GM19395 (cell line): ENCODE measurements around the gene ST3GAL4.
"Not testable (repeated sequence)": the region's sequence is repeated elsewhere in the genome, so short reads cannot be mapped to it uniquely, and the experiment has no call there.

Experiments
- ATAC-seq: cut with Tn5 transposase; IDR thresholded peaks from one replicate; pipeline ENCODE4 v1.9.1; 2021; ENCODE audit warnings: mild to moderate bottlenecking, moderate library complexity; ENCODE audit not compliant: unreplicated experiment

ST3GAL4 gene

GRCh38 chr11:126355324-126355925 lies at the start of gene ST3GAL4:
TSS of gene ST3GAL4 (plus strand) at chr11:126355686. CDS start at chr11:126406156, 50,470 bp downstream.
- peak; percentile 67 for ATAC-seq

- ATAC-seq: peak; percentile 73
Observed at GRCh38 chr11:126305699-126306098, 49.8 kb upstream of the ST3GAL4 start.

- ATAC-seq: no peak
Observed at GRCh38 chr11:126307706-126308105, 47.8 kb upstream of the ST3GAL4 start.

- no peak for ATAC-seq
Observed at GRCh38 chr11:126308271-126308671, 47.2 kb upstream of the ST3GAL4 start.

GRCh38 chr11:126308771-126309170 lies 46.7 kb upstream of the ST3GAL4 start:
- not testable (repeated sequence) for ATAC-seq

GRCh38 chr11:126310200-126310991 lies 45.1 kb upstream of the ST3GAL4 start:
- ATAC-seq: peak; percentile 34

GRCh38 chr11:126310992-126311310 lies 44.5 kb upstream of the ST3GAL4 start:
- no peak for ATAC-seq

GRCh38 chr11:126311401-126312291 lies 43.8 kb upstream of the ST3GAL4 start:
- ATAC-seq: peak; percentile 80

- ATAC-seq: no peak
Observed at GRCh38 chr11:126312961-126313360, 42.5 kb upstream of the ST3GAL4 start.

- ATAC-seq: peak; percentile 17
Observed at GRCh38 chr11:126313826-126314225, 41.7 kb upstream of the ST3GAL4 start.

GRCh38 chr11:126317432-126317755 lies 38.1 kb upstream of the ST3GAL4 start:
- no peak for ATAC-seq

- ATAC-seq: peak; percentile 41
Observed at GRCh38 chr11:126317756-126318573, 37.5 kb upstream of the ST3GAL4 start.

- peak; percentile 92 for ATAC-seq
Observed at GRCh38 chr11:126318574-126319373, 36.7 kb upstream of the ST3GAL4 start.

GRCh38 chr11:126319374-126319740 lies 36.1 kb upstream of the ST3GAL4 start:
- no peak for ATAC-seq

GRCh38 chr11:126322996-126323395 lies 32.5 kb upstream of the ST3GAL4 start:
- no peak for ATAC-seq

- ATAC-seq: no peak
Observed at GRCh38 chr11:126327281-126328000, 28.0 kb upstream of the ST3GAL4 start.

GRCh38 chr11:126328001-126328390 lies 27.5 kb upstream of the ST3GAL4 start:
- ATAC-seq: no peak

GRCh38 chr11:126328444-126328843 lies 27.0 kb upstream of the ST3GAL4 start:
- no peak for ATAC-seq

- ATAC-seq: no peak
Observed at GRCh38 chr11:126328938-126329643, 26.4 kb upstream of the ST3GAL4 start.
